Osteocyte (in vitro differentiated cells): ENCODE results near the gene TRIM2. TPM values are rescaled to one million over a fixed set of nuclear protein-coding genes. Genes with fewer than 3 reads are reported as not detected.

Experiments used
- DNase-seq: peaks from one replicate; pipeline ENCODE4 v3.0.0; 2021; ENCODE audit warnings: mixed read lengths; ENCODE audit not compliant: unreplicated experiment; ENCODE audit errors: extremely low spot score
- H3K27ac Mint-ChIP-seq: one replicate; pipeline ENCODE4 v1.8.0; 2021; ENCODE audit warnings: mild to moderate bottlenecking, mixed read lengths; ENCODE audit not compliant: unreplicated experiment
- H3K27me3 Mint-ChIP-seq: one replicate; pipeline ENCODE4 v1.8.0; 2021; ENCODE audit warnings: mixed read lengths; ENCODE audit not compliant: unreplicated experiment
- H3K36me3 Mint-ChIP-seq: one replicate; pipeline ENCODE4 v1.8.0; 2021; ENCODE audit warnings: mixed read lengths; ENCODE audit not compliant: unreplicated experiment
- H3K4me1 Mint-ChIP-seq: one replicate; pipeline ENCODE4 v1.8.0; 2021; ENCODE audit warnings: mixed read lengths; ENCODE audit not compliant: unreplicated experiment
- H3K4me3 Mint-ChIP-seq: one replicate; pipeline ENCODE4 v1.8.0; 2021; ENCODE audit warnings: mild to moderate bottlenecking, moderate library complexity, mixed read lengths; ENCODE audit not compliant: unreplicated experiment
- H3K9me3 Mint-ChIP-seq: one replicate; pipeline ENCODE4 v1.8.0; 2021; ENCODE audit warnings: mixed read lengths; ENCODE audit not compliant: unreplicated experiment
- total RNA-seq: library from RNA; stranded (reverse); gene quantifications from 2 replicates; pipeline ENCODE4 v1.2.1, GENCODE V29; 2021
- TF ChIP-seq, protein P1 (sequence below): fragments of 200-600 bp; sonication (generic); IDR thresholded peaks from 2 replicates; pipeline ENCODE4 v1.5.0; 2021; ENCODE audit warnings: antibody characterized with exemption, mild to moderate bottlenecking, moderate library complexity

Gene TRIM2
- total RNA-seq, 1 donor from 2014 or later = 34.0 TPM

DNA sequence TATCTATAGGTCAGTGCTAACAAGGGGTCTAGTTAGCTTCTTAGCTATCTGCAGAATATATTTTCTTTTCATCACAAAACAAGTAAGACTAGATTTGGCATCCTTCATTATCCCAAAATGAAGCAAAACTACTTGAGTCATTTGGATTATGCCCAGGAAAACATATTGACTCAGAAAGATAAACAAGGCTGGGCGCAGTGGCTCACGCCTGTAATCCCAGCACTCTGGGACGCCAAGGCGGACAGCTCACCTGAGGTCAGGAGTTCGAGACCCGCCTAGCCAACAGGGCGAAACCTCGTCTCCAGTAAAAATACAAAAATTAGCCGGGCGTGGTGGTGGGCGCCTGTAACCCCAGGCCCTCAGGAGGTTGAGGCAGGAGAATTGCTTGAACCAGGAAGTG, 122.3 kb downstream of the TRIM2 start:
- Mint-ChIP-seq H3K4me1 (no peaks in the 10 kb centered on the region), H3K27ac (no peak overlapping the region), H3K27me3 (no peaks in the 10 kb centered on the region), H3K9me3 (no peaks in the 10 kb centered on the region), H3K36me3 (peaks cover 24% of the 10 kb centered on the region), H3K4me3 (no peak overlapping the region)
- no peak for DNase-seq
- TF ChIP-seq, protein P1, sequence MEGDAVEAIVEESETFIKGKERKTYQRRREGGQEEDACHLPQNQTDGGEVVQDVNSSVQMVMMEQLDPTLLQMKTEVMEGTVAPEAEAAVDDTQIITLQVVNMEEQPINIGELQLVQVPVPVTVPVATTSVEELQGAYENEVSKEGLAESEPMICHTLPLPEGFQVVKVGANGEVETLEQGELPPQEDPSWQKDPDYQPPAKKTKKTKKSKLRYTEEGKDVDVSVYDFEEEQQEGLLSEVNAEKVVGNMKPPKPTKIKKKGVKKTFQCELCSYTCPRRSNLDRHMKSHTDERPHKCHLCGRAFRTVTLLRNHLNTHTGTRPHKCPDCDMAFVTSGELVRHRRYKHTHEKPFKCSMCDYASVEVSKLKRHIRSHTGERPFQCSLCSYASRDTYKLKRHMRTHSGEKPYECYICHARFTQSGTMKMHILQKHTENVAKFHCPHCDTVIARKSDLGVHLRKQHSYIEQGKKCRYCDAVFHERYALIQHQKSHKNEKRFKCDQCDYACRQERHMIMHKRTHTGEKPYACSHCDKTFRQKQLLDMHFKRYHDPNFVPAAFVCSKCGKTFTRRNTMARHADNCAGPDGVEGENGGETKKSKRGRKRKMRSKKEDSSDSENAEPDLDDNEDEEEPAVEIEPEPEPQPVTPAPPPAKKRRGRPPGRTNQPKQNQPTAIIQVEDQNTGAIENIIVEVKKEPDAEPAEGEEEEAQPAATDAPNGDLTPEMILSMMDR = no peak

GRCh38 chr4:153327247-153327646, 123.0 kb downstream of the TRIM2 start:
- H3K27me3 Mint-ChIP-seq = no peaks in the 10 kb centered on the region
- no peak overlapping the region for H3K27ac Mint-ChIP-seq
- DNase-seq = no peak
- TF ChIP-seq, protein P1 = no peak
- H3K9me3 Mint-ChIP-seq = no peaks in the 10 kb centered on the region
- H3K4me1 Mint-ChIP-seq = no peaks in the 10 kb centered on the region
- no peak overlapping the region for H3K4me3 Mint-ChIP-seq
- peaks cover 31% of the 10 kb centered on the region for H3K36me3 Mint-ChIP-seq

DNA sequence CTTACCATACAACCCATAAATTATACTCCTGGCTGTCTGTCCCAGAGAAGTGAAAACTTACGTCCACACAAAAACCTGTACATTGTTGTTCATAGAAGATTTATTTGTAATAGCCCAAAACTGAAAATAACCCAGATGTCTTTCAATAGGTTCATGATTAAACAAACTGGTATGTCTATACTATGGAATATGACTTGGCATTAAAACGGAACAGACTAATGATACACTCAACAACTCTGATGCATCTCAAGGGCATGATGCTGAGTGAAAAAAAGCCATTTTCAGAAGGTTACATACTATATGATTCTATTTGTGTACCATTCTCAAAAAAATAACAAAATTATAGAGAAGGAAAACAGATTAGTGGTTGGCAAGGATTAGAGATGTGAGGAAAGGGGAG, 128.7 kb downstream of the TRIM2 start:
- H3K36me3 Mint-ChIP-seq = peaks cover 37% of the 10 kb centered on the region

DNA sequence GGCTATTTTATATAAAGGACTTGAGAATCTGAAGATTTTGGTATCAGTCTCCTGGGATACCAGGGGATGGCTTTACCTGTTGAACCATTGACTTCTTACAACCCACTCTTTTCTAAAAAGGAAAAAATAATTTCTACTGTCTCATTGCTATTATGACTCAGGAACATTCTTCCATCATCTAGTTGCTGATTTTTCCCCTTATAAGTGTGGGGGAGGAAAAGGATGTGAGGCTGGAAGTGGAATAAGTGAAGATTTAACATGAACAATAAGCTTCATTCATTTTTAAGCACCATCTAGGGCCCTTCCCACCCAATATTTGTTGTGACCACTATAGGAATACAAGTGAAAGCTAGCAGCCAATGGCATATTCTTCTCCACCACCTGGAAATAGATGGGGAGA, 129.6 kb downstream of the TRIM2 start:
- no peaks in the 10 kb centered on the region for H3K27me3 Mint-ChIP-seq
- no peaks in the 10 kb centered on the region for H3K9me3 Mint-ChIP-seq
- no peaks in the 10 kb centered on the region for H3K4me1 Mint-ChIP-seq
- H3K4me3 Mint-ChIP-seq = no peak overlapping the region
- TF ChIP-seq, protein P1 = no peak
- no peak overlapping the region for H3K27ac Mint-ChIP-seq
- H3K36me3 Mint-ChIP-seq = peaks cover 37% of the 10 kb centered on the region
- no peak for DNase-seq

More for the DNA sequence above, 128.7 kb downstream of the TRIM2 start:
- no peaks in the 10 kb centered on the region for H3K27me3 Mint-ChIP-seq
- H3K4me1 Mint-ChIP-seq = no peaks in the 10 kb centered on the region
- no peaks in the 10 kb centered on the region for H3K9me3 Mint-ChIP-seq
- H3K27ac Mint-ChIP-seq = no peak overlapping the region
- no peak overlapping the region for H3K4me3 Mint-ChIP-seq
- DNase-seq = no peak
- TF ChIP-seq, protein P1 = no peak

DNA sequence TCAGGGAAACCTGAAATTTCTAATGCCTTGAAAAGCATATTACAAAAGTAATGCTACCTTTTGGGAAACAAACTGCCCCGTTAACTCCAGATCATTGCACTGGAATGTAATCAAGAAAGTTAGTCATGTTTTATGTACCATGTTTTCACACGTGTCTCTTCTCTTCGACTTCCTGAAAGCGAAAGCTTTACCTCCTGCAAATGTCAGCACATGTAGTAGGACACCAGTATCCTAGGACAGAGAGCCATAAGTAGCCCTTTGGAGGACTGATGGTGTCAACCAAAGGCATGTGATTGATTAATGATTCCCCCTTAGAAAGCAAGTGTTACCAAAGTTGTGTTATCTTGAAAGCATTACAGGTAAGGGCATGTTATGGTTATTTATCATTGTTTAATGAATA, 131.4 kb downstream of the TRIM2 start:
- Mint-ChIP-seq H3K27ac (no peak overlapping the region), H3K9me3 (no peaks in the 10 kb centered on the region)

More for the DNA sequence above, 131.4 kb downstream of the TRIM2 start:
- H3K27me3 Mint-ChIP-seq = no peaks in the 10 kb centered on the region
- TF ChIP-seq, protein P1 = no peak
- DNase-seq = no peak
- H3K36me3 Mint-ChIP-seq = peaks cover 31% of the 10 kb centered on the region
- H3K4me3 Mint-ChIP-seq = no peak overlapping the region
- H3K4me1 Mint-ChIP-seq = no peaks in the 10 kb centered on the region
